Esophagus muscularis mucosa (tissue), 4 donors: ENCODE measurements around the gene C12orf43. TPM values are rescaled to one million over a fixed set of nuclear protein-coding genes. Genes with fewer than 3 reads are reported as not detected.

Experiments
- DNase-seq: peaks from one replicate; pipeline ENCODE4 v3.0.0-alpha.2; 2017; ENCODE audit errors: extremely low spot score
- H3K27ac ChIP-seq, 4 donors: fragments of 200-600 bp; sonication (generic); replicated peaks in 1 of 4; 1 replicate in 3 of 4; 2 replicates in 1 of 4; pipeline ENCODE4 v1.5.1; 2016 to 2019; ENCODE audit warnings: mild to moderate bottlenecking in 1 of 4
- H3K27me3 ChIP-seq, 4 donors: fragments of 200-600 bp; sonication (generic); one replicate each; pipeline versions ENCODE4 v1.5.1 to v1.6.0; 2016 to 2019
- H3K36me3 ChIP-seq, 4 donors: fragments of 200-600 bp; sonication (generic); one replicate each; pipeline ENCODE4 v1.5.1; 2016 to 2019
- H3K4me1 ChIP-seq, 4 donors: fragments of 200-600 bp; sonication (generic); one replicate each; pipeline ENCODE4 v1.5.1; 2016 to 2019
- H3K4me3 ChIP-seq, 4 donors: fragments of 200-600 bp; sonication (generic); 1 replicate in 2 of 4; 2 replicates in 2 of 4; pipeline ENCODE4 v1.5.1; 2016 to 2019; ENCODE audit warnings: mild to moderate bottlenecking in 4 of 4, moderate library complexity in 1 of 4
- H3K9me3 ChIP-seq, 4 donors: fragments of 200-600 bp; sonication (generic); 1 replicate in 3 of 4; 2 replicates in 1 of 4; pipeline ENCODE4 v1.5.1; 2016 to 2019
- EP300 ChIP-seq: sonication (generic); formaldehyde crosslinking; IDR thresholded peaks from one replicate; pipeline ENCODE4 v1.6.1; 2017; ENCODE audit warnings: antibody characterized with exemption
- POLR2A ChIP-seq: fragments of 450-650 bp; IDR thresholded peaks from one replicate; pipeline ENCODE4 v1.6.1; 2017; ENCODE audit warnings: antibody characterized with exemption, moderate library complexity, mild to moderate bottlenecking, low read depth
- POLR2AphosphoS5 ChIP-seq, 2 donors: sonication (generic); formaldehyde crosslinking; IDR thresholded peaks; one replicate each; pipeline ENCODE4 v1.6.1; 2017; ENCODE audit warnings: antibody characterized with exemption in 2 of 2
- WGBS: methylation state at CpG from one replicate; pipeline ENCODE4 v1.1.5; 2018; 5-methylcytosine and 5-hydroxymethylcytosine counted together
- intact Hi-C: fragments of 100-400 bp; cut with DNase I; formaldehyde crosslinking; loops from one replicate; pipeline ENCODE4 v1.15.1; 2023
- total RNA-seq, 4 donors: library from RNA; depleted of rRNA; stranded (reverse); fragments of >200 nt; gene quantifications; one replicate each; pipeline versions ENCODE4 v1.1.0 to v1.2.1, GENCODE V29; 2016
- TF ChIP-seq, protein P1 (sequence below), 3 experiments: fragments of 200-600 bp in 2 of 3; fragments of 450-650 bp in 1 of 3; sonication (generic) in 2 of 3; IDR thresholded peaks; one replicate each; pipeline ENCODE4 v1.5.1; 2017 to 2019; ENCODE audit warnings: antibody characterized with exemption in 3 of 3, mild to moderate bottlenecking in 2 of 3, moderate library complexity in 1 of 3

The C12orf43 gene
- total RNA-seq, 4 donors from 2014 or later, result 14.5 to 22.6 (median 18.5) TPM

DNA sequence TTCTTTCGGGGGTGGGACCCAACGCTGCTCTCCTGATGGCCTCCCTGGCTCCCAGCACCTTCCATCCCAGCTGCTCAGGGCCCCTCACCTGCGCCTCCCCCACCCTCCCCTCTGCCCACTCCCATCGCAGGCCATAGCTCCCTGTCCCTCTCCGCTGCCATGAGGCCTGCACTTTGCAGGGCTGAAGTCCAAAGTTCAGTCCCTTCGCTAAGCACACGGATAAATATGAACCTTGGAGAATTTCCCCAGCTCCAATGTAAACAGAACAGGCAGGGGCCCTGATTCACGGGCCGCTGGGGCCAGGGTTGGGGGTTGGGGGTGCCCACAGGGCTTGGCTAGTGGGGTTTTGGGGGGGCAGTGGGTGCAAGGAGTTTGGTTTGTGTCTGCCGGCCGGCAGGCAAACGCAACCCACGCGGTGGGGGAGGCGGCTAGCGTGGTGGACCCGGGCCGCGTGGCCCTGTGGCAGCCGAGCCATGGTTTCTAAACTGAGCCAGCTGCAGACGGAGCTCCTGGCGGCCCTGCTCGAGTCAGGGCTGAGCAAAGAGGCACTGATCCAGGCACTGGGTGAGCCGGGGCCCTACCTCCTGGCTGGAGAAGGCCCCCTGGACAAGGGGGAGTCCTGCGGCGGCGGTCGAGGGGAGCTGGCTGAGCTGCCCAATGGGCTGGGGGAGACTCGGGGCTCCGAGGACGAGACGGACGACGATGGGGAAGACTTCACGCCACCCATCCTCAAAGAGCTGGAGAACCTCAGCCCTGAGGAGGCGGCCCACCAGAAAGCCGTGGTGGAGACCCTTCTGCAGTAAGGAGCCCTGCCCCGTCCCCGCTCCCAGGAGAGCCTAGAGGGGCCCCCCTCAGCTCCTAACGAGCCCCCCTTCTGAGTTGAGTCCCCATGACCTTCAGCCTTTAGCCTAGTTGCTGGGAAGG lies 37.7 kb downstream of the C12orf43 start, which contains the start of gene HNF1A:
HNF1A (plus strand) TSS at position 248 of the 924 bp plus-strand sequence; CDS start at position 474, 226 bp downstream.
- WGBS, result 71% methylated on average over 17 of the region's 40 CpGs
- no peak within 1 kb of the TSS for H3K4me3 ChIP-seq

GRCh38 chr12:120977531-120978295 lies 38.6 kb downstream of the C12orf43 start:
- Histone ChIP-seq H3K4me3 (no peak overlapping the region), H3K4me1 (peaks cover 0 to 11% (median 9%) of the 10 kb centered on the region in 4 donors), H3K36me3 (no peaks in the 10 kb centered on the region), H3K27ac (no peak overlapping the region), H3K9me3 (no peaks in the 10 kb centered on the region), H3K27me3 (peaks cover 0 to 9% (median 0%) of the 10 kb centered on the region in 4 donors)
- intact Hi-C loops, result no loop called here
- no peak for DNase-seq
- TF ChIP-seq POLR2A (no peak), POLR2AphosphoS5 (IDR thresholded peaks at IDR 0.05) (no peak), EP300 (no peak)
- TF ChIP-seq, protein P1, sequence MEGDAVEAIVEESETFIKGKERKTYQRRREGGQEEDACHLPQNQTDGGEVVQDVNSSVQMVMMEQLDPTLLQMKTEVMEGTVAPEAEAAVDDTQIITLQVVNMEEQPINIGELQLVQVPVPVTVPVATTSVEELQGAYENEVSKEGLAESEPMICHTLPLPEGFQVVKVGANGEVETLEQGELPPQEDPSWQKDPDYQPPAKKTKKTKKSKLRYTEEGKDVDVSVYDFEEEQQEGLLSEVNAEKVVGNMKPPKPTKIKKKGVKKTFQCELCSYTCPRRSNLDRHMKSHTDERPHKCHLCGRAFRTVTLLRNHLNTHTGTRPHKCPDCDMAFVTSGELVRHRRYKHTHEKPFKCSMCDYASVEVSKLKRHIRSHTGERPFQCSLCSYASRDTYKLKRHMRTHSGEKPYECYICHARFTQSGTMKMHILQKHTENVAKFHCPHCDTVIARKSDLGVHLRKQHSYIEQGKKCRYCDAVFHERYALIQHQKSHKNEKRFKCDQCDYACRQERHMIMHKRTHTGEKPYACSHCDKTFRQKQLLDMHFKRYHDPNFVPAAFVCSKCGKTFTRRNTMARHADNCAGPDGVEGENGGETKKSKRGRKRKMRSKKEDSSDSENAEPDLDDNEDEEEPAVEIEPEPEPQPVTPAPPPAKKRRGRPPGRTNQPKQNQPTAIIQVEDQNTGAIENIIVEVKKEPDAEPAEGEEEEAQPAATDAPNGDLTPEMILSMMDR (IDR thresholded peaks at IDR 0.05), result no peak
- WGBS, result 79% methylated on average over 14 of the region's 14 CpGs

More for the DNA sequence above, 37.7 kb downstream of the C12orf43 start, which contains the start of gene HNF1A:
- Histone ChIP-seq H3K27ac (peak within 1 kb of the TSS in 1 of 4 donors; percentile 13), H3K27me3 (peaks cover 0 to 9% (median 0%) of the 10 kb centered on the region in 4 donors), H3K36me3 (no peaks in the 10 kb centered on the region), H3K9me3 (no peaks in the 10 kb centered on the region), H3K4me1 (peaks cover 0 to 11% (median 9%) of the 10 kb centered on the region in 4 donors)
- intact Hi-C loops, result no loop called here
- TF ChIP-seq EP300 (no peak), POLR2AphosphoS5 (IDR thresholded peaks at IDR 0.05) (no peak), POLR2A (no peak)
- TF ChIP-seq, protein P1 (IDR thresholded peaks at IDR 0.05), result no peak
- DNase-seq, result no peak

GRCh38 chr12:120972870-120973543 lies 43.3 kb downstream of the C12orf43 start:
- Histone ChIP-seq H3K4me1 (peaks cover 0 to 2% (median 1%) of the 10 kb centered on the region in 4 donors), H3K27me3 (no peaks in the 10 kb centered on the region), H3K36me3 (no peaks in the 10 kb centered on the region), H3K4me3 (no peak overlapping the region), H3K27ac (no peak overlapping the region), H3K9me3 (no peaks in the 10 kb centered on the region)
- intact Hi-C loops, result loop anchor here (5.0 kb wide), 1 partner anchor 326 kb away; no protein-coding TSS in a partner anchor
- TF ChIP-seq EP300, result no peak
- no peak for TF ChIP-seq POLR2A
- TF ChIP-seq, protein P1 (IDR thresholded peaks at IDR 0.05), result no peak
- TF ChIP-seq POLR2AphosphoS5 (IDR thresholded peaks at IDR 0.05), result no peak
- 62% methylated on average over 10 of the region's 10 CpGs for WGBS
- DNase-seq, result no peak
